WTC11 (cell line): ENCODE results near the gene DFFB.

Source experiments
- TP53 ChIP-seq: sonication (generic); formaldehyde crosslinking; IDR thresholded peaks from 2 replicates; pipeline ENCODE4 v1.8.1; 2023; ENCODE audit warnings: mild to moderate bottlenecking, missing genetic modification reagents
- TF ChIP-seq, protein P1 (sequence below): sonication (generic); formaldehyde crosslinking; IDR thresholded peaks from 2 replicates; pipeline ENCODE4 v1.8.1; 2022; ENCODE audit warnings: low read depth, missing genetic modification reagents, borderline replicate concordance
- TF ChIP-seq, protein P2 (sequence below): sonication (generic); formaldehyde crosslinking; IDR thresholded peaks from 2 replicates; pipeline ENCODE4 v1.8.0; 2022; ENCODE audit warnings: mild to moderate bottlenecking, missing genetic modification reagents
- TF ChIP-seq, protein P3 (sequence below): sonication (generic); formaldehyde crosslinking; IDR thresholded peaks from 2 replicates; pipeline ENCODE4 v1.8.1; 2023; ENCODE audit warnings: mild to moderate bottlenecking, missing genetic modification reagents, borderline replicate concordance
- TF ChIP-seq, protein P4 (sequence below): sonication (generic); formaldehyde crosslinking; conservative IDR thresholded peaks from 2 replicates; pipeline ENCODE4 v1.8.1; 2022; ENCODE audit warnings: mild to moderate bottlenecking, missing genetic modification reagents
- TF ChIP-seq, protein P5 (sequence below): sonication (generic); formaldehyde crosslinking; IDR thresholded peaks from 2 replicates; pipeline ENCODE4 v1.8.1; 2023; ENCODE audit warnings: mild to moderate bottlenecking, missing genetic modification reagents, moderate library complexity

DNA sequence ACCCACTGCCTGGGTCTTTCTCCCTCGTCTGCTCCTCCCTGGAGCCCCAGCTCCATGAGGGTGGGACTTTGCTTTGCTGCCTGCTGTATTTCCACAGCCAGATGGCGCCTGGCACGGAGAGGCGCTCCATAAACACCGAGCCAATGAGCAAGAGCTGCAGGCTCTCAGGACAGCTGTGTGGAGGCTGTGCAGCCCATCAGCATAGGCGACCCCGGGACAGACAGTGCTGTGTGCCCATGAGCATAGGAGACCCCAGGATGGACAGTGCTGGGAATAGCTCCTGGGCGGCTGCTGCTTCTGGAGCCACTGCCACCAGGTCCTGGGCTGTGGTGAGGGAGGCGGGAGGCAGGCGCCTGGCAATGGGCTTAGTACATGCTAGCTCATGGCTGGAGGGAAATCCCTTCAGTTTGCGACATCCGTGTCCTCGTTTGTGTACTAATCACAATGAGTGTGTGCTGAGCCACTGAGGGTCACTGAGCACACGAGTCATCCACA, 29.4 kb upstream of the DFFB start:
- no peak for TF ChIP-seq TP53
- TF ChIP-seq, protein P1, sequence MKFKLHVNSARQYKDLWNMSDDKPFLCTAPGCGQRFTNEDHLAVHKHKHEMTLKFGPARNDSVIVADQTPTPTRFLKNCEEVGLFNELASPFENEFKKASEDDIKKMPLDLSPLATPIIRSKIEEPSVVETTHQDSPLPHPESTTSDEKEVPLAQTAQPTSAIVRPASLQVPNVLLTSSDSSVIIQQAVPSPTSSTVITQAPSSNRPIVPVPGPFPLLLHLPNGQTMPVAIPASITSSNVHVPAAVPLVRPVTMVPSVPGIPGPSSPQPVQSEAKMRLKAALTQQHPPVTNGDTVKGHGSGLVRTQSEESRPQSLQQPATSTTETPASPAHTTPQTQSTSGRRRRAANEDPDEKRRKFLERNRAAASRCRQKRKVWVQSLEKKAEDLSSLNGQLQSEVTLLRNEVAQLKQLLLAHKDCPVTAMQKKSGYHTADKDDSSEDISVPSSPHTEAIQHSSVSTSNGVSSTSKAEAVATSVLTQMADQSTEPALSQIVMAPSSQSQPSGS (CRISPR knock-in tag), result no peak
- TF ChIP-seq, protein P2, sequence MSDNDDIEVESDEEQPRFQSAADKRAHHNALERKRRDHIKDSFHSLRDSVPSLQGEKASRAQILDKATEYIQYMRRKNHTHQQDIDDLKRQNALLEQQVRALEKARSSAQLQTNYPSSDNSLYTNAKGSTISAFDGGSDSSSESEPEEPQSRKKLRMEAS (CRISPR knock-in tag), result no peak
- TF ChIP-seq, protein P3, sequence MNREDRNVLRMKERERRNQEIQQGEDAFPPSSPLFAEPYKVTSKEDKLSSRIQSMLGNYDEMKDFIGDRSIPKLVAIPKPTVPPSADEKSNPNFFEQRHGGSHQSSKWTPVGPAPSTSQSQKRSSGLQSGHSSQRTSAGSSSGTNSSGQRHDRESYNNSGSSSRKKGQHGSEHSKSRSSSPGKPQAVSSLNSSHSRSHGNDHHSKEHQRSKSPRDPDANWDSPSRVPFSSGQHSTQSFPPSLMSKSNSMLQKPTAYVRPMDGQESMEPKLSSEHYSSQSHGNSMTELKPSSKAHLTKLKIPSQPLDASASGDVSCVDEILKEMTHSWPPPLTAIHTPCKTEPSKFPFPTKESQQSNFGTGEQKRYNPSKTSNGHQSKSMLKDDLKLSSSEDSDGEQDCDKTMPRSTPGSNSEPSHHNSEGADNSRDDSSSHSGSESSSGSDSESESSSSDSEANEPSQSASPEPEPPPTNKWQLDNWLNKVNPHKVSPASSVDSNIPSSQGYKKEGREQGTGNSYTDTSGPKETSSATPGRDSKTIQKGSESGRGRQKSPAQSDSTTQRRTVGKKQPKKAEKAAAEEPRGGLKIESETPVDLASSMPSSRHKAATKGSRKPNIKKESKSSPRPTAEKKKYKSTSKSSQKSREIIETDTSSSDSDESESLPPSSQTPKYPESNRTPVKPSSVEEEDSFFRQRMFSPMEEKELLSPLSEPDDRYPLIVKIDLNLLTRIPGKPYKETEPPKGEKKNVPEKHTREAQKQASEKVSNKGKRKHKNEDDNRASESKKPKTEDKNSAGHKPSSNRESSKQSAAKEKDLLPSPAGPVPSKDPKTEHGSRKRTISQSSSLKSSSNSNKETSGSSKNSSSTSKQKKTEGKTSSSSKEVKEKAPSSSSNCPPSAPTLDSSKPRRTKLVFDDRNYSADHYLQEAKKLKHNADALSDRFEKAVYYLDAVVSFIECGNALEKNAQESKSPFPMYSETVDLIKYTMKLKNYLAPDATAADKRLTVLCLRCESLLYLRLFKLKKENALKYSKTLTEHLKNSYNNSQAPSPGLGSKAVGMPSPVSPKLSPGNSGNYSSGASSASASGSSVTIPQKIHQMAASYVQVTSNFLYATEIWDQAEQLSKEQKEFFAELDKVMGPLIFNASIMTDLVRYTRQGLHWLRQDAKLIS (CRISPR knock-in tag), result no peak
- TF ChIP-seq, protein P4, sequence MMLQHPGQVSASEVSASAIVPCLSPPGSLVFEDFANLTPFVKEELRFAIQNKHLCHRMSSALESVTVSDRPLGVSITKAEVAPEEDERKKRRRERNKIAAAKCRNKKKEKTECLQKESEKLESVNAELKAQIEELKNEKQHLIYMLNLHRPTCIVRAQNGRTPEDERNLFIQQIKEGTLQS (CRISPR knock-in tag), result no peak
- TF ChIP-seq, protein P5, sequence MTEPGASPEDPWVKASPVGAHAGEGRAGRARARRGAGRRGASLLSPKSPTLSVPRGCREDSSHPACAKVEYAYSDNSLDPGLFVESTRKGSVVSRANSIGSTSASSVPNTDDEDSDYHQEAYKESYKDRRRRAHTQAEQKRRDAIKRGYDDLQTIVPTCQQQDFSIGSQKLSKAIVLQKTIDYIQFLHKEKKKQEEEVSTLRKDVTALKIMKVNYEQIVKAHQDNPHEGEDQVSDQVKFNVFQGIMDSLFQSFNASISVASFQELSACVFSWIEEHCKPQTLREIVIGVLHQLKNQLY, result no peak
